GM12892 (cell line): ENCODE results near the gene ATP23.

Source experiments
- POLR2A ChIP-seq: IDR thresholded peaks from 2 replicates; pipeline ENCODE4 v1.6.1; 2011; ENCODE audit warnings: low read depth, low read length, control low read depth
- TAF1 ChIP-seq: IDR thresholded peaks from 2 replicates; pipeline ENCODE4 v1.6.1; 2011; ENCODE audit warnings: low read depth, mild to moderate bottlenecking, control low read depth, low read length, borderline replicate concordance

DNA sequence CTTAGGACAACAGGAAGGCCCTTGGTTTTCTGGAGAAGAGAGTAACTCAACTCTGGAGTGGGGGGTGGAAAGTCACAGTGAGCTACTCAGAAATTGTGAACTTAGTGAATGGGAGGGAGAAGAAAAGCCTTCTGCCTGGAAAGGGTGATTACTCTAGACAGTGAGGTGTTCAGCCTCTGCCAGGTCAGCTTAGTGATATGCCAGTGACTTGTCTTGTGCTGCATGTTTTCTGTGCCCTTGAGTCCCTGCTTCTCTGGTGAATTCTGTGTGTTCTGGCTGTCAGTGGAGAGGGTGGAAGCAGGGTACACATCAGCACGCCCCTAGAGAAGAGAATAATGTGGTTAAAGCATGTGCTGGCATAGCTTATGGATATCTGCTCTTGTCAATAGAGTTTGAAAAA lies 13.4 kb downstream of the ATP23 start:
- TF ChIP-seq POLR2A = no peak
- no peak for TF ChIP-seq TAF1
